MM.1S (cell line): ENCODE measurements around the gene HOXB6.

Experiments
- CTCF ChIP-seq: fragments of 300-600 bp; sonication (generic); IDR thresholded peaks from 2 replicates; pipeline ENCODE4 v1.5.1; 2016; ENCODE audit warnings: antibody characterized with exemption, low read length, mixed read lengths
- EZH2 ChIP-seq: fragments of 300-600 bp; sonication (generic); optimal IDR thresholded peaks from 2 replicates; pipeline ENCODE3; 2017; ENCODE audit warnings: low read depth, mild to moderate bottlenecking, antibody characterized with exemption, low read length, mixed read lengths

- TF ChIP-seq EZH2 (no peak), CTCF (no peak)
Observed at GRCh38 chr17:48579760-48580554, 24.8 kb downstream of the HOXB6 start.
